HuH-7.5 (cell line): ENCODE data around the gene DUSP10.

Experiments
- DNase-seq: peaks from one replicate; pipeline ENCODE4 v3.0.0; 2011; ENCODE audit warnings: low spot score

DUSP10 gene

GRCh38 chr1:221712776-221713431 is 29.0 kb downstream of the DUSP10 start:
- DNase-seq: no peak

DNA sequence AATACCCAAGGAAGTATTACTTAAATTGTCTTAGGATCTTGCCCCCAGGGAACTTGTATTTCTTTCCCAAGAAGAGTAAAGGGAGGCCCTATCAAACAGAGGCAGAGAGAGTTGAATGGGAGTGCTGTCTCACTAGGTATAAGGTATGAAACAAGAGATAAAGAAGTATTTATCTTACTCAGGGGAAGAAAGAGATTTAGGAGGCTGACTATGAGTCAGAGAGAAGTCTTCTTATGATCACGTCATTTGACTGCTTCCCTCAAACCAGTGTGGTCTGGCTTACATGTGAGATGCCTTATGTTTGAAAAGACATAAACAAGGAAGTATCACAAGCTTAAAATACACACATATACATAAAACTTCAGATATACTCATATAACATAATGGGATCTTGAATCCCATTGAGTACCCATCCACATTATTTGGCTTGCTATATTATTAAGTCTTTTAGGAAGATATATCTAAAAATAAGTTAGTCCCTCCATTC is 29.6 kb downstream of the DUSP10 start:
- no peak for DNase-seq

GRCh38 chr1:221711656-221712055 is 30.2 kb downstream of the DUSP10 start:
- DNase-seq: no peak

GRCh38 chr1:221711063-221711577 is 30.8 kb downstream of the DUSP10 start:
- DNase-seq: no peak

- DNase-seq: no peak
Measured at GRCh38 chr1:221709854-221710253, 32.0 kb downstream of the DUSP10 start.

DNA sequence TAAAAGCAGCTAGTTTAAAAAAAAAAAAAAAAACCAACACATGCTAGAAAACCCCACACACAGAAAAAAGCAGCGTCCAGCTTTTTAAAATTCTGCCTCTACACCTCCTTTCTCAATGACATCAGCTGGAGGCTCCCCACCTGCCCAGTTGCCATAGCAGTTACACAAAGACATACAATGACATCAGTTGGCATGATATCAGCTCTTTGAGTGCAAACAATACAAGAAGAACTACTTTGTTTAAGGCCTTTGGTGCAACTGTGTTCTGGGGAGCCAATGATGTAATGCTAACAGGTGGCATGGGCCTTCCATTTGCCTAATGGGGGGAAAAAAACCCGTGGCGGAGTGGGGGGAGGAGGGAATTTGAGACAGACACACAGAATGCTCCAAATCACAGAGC is 32.9 kb downstream of the DUSP10 start:
- no peak for DNase-seq

GRCh38 chr1:221708076-221708571 is 33.8 kb downstream of the DUSP10 start:
- DNase-seq: no peak

DNA sequence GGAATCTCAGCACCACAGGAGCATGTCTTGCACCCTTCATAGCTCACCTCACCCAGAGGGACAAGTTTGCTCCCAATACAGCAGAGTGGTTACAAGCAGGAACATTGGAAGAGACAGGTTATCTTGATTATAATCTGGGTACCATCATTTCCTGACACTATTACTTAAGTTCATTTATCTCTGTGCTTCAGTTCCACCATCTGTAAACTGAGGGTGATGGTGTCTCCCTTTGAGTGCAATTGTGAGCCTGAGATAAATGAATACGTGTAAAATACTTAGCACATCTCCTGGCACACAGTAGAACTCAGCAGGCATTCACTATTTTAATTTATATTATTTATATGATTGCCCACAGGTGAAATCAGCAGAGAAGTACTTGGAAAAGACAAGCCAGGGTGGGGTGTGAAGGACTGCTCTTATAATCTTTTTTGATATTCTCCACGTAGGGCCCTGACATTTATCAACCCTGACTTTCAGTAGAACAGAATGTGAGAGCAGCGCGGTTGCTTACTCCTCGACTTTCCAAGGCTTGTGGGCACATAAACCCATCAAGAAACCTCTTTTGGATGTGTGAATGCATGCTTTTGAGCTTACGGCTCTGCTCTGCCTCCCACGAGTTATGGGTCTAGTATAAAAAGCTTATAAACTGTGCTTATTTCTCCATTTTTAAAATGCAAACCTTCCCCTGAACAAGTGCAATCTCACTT is 34.9 kb downstream of the DUSP10 start:
- DNase-seq: no peak

DNA sequence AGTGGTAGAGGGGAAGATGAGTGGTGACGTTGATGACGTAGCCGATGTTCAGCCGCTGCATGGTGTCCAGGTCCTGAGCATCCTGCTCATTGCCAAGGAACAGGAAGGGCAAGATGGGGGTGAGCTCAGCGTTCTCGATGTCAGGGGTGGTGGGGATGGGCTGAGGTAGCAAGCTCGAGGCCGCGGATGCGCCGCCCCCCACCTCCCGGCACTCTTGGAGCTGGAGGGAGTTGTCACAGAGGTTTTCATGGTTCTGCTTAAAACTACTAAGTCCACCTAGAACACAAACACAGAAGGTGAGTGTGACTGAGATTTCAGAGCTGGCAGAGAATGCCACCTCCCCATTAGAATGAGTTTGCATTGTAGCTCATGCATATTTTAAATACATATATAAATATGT is 35.7 kb downstream of the DUSP10 start:
- no peak for DNase-seq

DNA sequence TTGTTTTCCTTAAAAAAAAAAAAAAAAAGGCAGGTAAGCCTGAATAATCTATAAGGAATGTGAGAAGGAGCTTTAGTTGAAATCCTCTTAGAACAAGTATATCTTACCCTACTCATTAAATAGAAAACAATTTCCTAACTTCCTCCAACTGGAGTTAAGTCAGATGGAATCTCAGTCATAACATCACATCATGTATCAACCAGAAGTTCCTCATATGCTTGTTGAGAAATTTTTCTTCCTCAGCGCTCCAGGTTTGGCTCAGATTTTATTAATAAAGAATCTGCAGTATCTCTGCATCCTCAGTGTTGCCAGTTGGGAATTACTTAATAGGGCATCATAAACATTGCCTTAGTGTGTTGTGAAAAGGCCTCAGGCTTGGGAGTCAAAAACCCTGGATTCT is 37.6 kb downstream of the DUSP10 start:
- no peak for DNase-seq

DNA sequence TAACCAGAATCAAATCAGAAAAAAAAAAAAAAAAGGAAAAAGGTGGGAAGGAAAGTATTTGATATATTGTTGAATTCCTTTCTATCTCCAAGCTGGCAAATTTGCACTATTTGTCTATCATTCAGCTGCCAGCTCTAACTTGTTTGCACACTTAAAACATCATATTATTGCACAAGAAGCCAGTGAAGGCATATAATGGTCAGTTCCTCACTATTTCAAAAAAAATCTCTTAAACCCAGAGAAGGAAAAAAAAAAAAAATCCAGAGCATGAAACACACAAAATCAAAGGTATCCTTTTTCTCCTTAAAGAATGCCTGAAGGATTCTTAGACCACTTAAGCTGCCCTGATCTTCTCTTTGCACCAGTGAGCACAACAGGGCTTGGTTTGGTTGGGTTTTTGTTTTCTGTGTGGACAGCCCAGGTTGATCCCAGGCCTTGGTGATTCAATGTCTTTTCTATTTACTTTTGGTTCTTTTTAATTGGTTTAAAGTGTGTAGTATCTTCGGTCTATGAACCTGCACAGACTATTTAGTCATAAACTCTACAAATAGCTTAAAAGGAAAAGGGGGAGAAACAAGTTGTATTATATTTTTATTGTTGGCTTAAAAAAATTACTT is 40.2 kb downstream of the DUSP10 start:
- no peak for DNase-seq

DNA sequence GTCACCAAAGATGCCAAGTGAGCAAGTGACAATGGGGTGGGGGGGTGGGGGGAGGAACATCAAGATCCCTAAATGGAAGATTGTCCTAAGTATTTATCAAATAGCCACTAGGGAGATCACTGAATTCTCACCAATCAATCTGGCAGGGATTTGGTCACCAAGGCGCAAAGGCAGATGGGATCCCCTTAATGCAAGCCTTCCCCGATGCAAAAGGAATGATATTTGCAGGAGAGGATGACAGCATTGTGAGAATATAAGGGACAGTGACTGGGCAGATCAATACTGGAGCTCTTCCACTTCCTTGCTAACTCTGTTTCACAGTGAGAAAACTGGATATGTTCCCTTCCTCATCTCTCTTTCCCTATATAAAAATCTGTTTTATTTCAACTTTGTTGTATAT is 40.9 kb downstream of the DUSP10 start:
- no peak for DNase-seq

DNA sequence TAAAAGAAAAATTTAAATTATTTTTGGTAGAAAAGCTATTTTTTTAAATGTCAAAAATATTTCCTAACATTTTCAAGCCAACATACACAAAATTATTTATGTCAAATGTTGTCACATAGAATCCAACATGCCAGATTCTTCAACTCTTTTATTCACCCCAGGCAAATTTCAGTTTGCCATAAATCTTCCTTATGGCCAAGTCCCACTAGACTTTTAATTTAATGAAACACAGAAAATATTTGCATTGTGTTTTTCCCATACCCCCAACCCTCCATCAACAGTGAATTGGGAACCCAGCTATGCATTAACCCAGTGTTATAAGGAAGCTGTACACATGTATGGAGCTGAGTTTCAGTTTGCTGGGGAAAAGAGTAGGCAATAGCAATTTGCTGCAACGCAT is 41.4 kb downstream of the DUSP10 start:
- no peak for DNase-seq

GRCh38 chr1:221699978-221700519 is 41.8 kb downstream of the DUSP10 start:
- no peak for DNase-seq

DNA sequence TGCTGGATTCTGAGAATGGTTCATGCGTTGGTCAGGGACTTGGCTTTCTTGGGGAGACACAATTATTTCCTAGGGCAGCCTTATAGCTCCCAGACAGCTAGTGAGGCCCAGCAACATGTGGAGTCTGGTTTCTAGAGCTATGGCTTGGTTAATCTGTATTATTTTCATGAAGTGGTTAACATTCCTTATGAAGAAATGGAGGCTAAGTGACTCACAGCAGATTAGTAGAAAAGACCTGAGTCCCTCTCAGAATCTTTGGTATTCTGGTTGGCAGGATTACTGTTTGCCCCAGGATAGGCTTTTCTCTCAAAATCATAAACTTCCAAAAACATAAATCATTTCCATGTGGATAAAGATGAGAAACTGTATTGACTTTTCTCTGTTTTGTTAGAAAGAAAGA is 42.3 kb downstream of the DUSP10 start:
- DNase-seq: no peak

- no peak for DNase-seq
Measured at GRCh38 chr1:221698579-221699349, 43.1 kb downstream of the DUSP10 start.

GRCh38 chr1:221697923-221698425 is 43.9 kb downstream of the DUSP10 start:
- no peak for DNase-seq

GRCh38 chr1:221696718-221697461 is 45.0 kb downstream of the DUSP10 start:
- DNase-seq: no peak

DNA sequence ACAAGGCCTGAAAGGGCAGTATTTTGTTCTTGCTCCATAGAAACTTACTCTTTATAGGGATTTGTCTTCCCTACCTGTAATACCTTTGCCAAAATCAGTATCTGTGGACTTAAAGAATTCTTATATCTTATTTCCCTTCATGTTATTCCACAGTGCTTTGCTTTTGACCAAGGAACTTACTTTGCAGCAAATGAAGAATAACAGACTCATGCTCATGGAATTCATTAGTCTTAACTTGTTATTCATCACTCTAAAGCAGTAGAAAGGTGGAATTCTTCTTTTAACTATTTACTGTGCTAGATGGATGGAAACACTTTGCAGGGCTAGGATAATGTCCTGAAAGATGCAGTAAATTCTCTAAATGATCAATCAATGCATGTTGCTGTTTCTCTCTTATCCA is 45.9 kb downstream of the DUSP10 start:
- DNase-seq: no peak

DNA sequence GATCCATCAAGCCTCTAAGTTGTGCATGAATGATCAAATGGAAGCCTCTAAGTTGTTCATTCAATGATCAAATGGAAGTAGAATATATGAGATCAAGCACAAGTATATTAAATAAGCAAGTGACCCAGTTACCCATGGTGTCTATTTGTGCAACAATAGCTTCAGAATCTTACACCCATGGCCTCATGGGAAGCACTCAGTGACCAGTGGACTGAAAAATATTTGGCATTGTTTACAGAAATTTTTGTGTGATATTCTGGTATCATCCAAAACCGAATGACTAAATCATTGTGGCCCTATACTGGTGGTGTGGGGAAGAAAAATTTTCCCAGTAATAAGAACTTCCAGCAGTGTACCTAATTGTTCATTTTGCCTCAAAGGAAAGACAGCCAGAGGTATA is 46.6 kb downstream of the DUSP10 start:
- DNase-seq: no peak

- DNase-seq: no peak
Measured at GRCh38 chr1:221694109-221694508, 47.8 kb downstream of the DUSP10 start.
